GM18498 (cell line): ENCODE data around the gene FXR1.
"Not testable (repeated sequence)": the region's sequence is repeated elsewhere in the genome, so short reads cannot be mapped to it uniquely, and the experiment has no call there.

Source experiments
- ATAC-seq: cut with Tn5 transposase; IDR thresholded peaks from one replicate; pipeline ENCODE4 v1.9.1; 2021; ENCODE audit warnings: mild to moderate bottlenecking, moderate library complexity; ENCODE audit not compliant: unreplicated experiment

The FXR1 gene

GRCh38 chr3:181003469-181003868 is 91.0 kb downstream of the FXR1 start:
- ATAC-seq = not testable (repeated sequence)

DNA sequence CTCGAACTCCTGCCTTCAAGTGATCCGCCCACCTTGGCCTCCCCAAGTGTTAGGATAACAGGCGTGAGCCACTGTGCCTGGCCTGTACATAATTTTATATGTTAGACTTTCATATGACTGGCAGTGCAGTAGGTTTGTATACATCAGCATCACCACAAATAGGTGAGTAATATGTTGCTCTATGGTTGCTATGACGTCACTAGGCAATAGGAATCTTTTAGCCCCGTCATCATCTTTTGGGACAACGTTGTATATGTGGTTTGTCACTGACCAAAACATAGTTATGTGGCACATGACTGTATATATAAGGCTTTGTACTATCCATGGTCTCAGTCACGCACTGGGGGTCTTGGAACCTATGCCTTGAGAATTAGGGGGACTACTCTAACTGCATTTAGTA is 94.1 kb downstream of the FXR1 start:
- ATAC-seq = no peak

GRCh38 chr3:181007262-181007661 is 94.8 kb downstream of the FXR1 start:
- no peak for ATAC-seq

DNA sequence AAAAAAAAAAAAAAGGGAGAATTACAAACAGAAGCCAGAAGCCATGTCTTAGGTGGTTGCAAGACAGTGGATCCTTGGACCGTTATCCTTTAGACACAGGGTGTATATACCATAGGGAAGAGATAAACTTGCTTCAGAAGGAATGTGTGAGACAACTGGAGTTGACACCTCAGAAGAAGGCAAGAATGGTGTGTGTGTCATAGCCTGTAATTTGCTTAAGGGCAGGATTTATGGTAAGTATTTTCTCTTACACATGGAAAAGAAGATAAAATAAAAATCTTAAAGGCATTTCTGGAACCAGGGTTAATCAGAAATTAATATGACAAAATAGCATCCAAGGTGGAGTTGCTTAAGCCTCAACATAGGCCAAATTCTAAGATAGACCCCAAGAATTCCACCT is 96.3 kb downstream of the FXR1 start:
- no peak for ATAC-seq

GRCh38 chr3:181009225-181009624 is 96.8 kb downstream of the FXR1 start:
- ATAC-seq = no peak

GRCh38 chr3:181017690-181018089 is 105.2 kb downstream of the FXR1 start:
- ATAC-seq = no peak

DNA sequence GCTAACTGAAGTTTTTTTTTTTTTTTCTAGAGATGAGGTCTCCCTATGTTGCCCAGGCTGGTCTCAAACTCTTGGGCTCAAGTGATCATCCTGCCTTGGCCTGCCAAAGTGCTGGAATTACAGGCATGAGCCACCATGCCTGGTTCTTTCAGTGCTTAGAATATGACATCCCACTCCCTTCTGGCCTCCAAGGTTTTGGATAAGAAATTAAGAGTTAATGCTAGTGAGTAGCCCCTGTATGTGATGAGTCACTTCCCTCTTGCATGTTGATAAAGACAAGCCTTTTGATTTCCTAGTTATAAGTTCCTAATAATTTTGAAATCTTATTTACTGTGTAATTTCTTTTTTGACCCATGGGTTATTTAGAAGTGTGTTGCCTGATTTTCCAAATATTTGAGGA is 112.7 kb downstream of the FXR1 start:
- ATAC-seq = no peak

DNA sequence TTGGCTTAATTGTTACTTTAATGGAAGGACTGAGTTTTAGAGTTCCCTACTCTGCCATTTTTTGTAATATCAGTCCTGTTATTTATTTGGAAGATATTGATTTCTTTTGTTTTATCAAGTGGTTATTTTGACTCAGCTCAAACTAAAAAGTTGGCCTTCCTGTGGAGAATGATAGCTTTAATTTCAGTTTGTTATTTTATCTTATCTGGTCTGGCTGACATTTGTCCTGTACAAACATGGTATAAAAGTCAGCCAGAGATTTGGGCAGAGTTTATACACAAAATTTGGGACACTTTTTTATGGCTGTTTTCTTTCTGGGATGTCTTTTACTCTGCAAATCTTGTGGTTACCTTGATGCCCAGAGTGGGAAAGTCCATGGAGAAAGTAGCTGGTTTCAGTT is 118.5 kb downstream of the FXR1 start:
- no peak for ATAC-seq
